Suprapubic skin (tissue), 4 donors: ENCODE results near the gene GET3. TPM values are rescaled to one million over a fixed set of nuclear protein-coding genes. Genes with fewer than 3 reads are reported as not detected.

ENCODE experiments used
- DNase-seq, 2 donors: peaks; one replicate each; pipeline ENCODE4 v3.0.0-alpha.2; 2019; ENCODE audit warnings: low spot score in 2 of 2
- H3K27ac ChIP-seq: fragments of 200-600 bp; sonication (generic); one replicate; pipeline ENCODE4 v1.5.1; 2019
- H3K27me3 ChIP-seq: fragments of 200-600 bp; sonication (generic); one replicate; pipeline ENCODE4 v1.5.1; 2019
- H3K36me3 ChIP-seq: fragments of 200-600 bp; sonication (generic); one replicate; pipeline ENCODE4 v1.5.1; 2019
- H3K4me1 ChIP-seq: fragments of 200-600 bp; sonication (generic); one replicate; pipeline ENCODE4 v1.5.1; 2019
- H3K4me3 ChIP-seq: fragments of 200-600 bp; sonication (generic); one replicate; pipeline ENCODE4 v1.5.1; 2019; ENCODE audit warnings: mild to moderate bottlenecking
- H3K9me3 ChIP-seq: fragments of 200-600 bp; sonication (generic); one replicate; pipeline ENCODE4 v1.5.1; 2019
- EP300 ChIP-seq: sonication (generic); formaldehyde crosslinking; IDR thresholded peaks from one replicate; pipeline ENCODE4 v1.6.1; 2017; ENCODE audit warnings: antibody characterized with exemption
- POLR2A ChIP-seq, 2 donors: fragments of 450-650 bp; IDR thresholded peaks; one replicate each; pipeline ENCODE4 v1.6.1; 2017; ENCODE audit warnings: antibody characterized with exemption in 2 of 2, mild to moderate bottlenecking in 2 of 2, moderate library complexity in 2 of 2
- POLR2AphosphoS5 ChIP-seq, 3 donors: sonication (generic); formaldehyde crosslinking; IDR thresholded peaks; one replicate each; pipeline ENCODE4 v1.6.1; 2017; ENCODE audit warnings: antibody characterized with exemption in 3 of 3
- WGBS: methylation state at CpG from one replicate; pipeline ENCODE4 v1.1.5; 2018; 5-methylcytosine and 5-hydroxymethylcytosine counted together
- total RNA-seq, 4 donors: library from RNA; depleted of rRNA; stranded (reverse); fragments of >200 nt; gene quantifications; one replicate each; pipeline ENCODE4 v1.1.0, GENCODE V29; 2016
- TF ChIP-seq, protein P1 (sequence below), 2 donors: fragments of 200-600 bp in 1 of 2; fragments of 450-650 bp in 1 of 2; sonication (generic) in 1 of 2; IDR thresholded peaks; one replicate each; pipeline ENCODE4 v1.5.1; 2016 to 2019; ENCODE audit warnings: antibody characterized with exemption in 2 of 2, mild to moderate bottlenecking in 1 of 2, moderate library complexity in 1 of 2

GET3 gene
- total RNA-seq, 4 donors from 2014 or later, result 26.2 to 63.6 (median 56.9) TPM

DNA sequence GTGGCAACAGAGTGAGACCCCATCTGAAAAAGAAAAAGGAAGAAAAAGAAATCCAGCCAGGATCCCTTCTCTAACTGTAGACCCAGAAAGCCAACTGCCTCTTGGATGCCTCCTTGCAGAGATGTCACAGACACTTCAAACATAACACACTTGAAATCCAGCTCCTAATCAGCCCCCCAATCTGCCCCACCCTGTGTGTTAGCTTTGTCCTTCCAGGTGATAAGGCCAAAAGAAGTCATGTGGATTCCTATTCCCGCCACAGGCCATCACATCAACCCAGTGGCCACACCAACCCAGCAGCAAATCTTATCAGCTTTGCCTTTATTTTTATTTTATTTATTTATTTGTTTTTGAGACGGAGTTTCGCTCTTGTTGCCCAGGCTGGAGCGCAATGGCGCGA lies 22.4 kb downstream of the GET3 start:
- Histone ChIP-seq H3K27me3 (no peaks in the 10 kb centered on the region), H3K27ac (no peak overlapping the region), H3K9me3 (no peaks in the 10 kb centered on the region), H3K36me3 (peaks cover 18% of the 10 kb centered on the region), H3K4me3 (no peak overlapping the region), H3K4me1 (peaks cover 12% of the 10 kb centered on the region)
- no peak for DNase-seq
- TF ChIP-seq POLR2AphosphoS5 (IDR thresholded peaks at IDR 0.05), result no peak
- TF ChIP-seq POLR2A (IDR thresholded peaks at IDR 0.05), result no peak
- TF ChIP-seq, protein P1, sequence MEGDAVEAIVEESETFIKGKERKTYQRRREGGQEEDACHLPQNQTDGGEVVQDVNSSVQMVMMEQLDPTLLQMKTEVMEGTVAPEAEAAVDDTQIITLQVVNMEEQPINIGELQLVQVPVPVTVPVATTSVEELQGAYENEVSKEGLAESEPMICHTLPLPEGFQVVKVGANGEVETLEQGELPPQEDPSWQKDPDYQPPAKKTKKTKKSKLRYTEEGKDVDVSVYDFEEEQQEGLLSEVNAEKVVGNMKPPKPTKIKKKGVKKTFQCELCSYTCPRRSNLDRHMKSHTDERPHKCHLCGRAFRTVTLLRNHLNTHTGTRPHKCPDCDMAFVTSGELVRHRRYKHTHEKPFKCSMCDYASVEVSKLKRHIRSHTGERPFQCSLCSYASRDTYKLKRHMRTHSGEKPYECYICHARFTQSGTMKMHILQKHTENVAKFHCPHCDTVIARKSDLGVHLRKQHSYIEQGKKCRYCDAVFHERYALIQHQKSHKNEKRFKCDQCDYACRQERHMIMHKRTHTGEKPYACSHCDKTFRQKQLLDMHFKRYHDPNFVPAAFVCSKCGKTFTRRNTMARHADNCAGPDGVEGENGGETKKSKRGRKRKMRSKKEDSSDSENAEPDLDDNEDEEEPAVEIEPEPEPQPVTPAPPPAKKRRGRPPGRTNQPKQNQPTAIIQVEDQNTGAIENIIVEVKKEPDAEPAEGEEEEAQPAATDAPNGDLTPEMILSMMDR (IDR thresholded peaks at IDR 0.05), result no peak
- TF ChIP-seq EP300, result no peak
- 90% methylated on average over 6 of the region's 6 CpGs for WGBS

DNA sequence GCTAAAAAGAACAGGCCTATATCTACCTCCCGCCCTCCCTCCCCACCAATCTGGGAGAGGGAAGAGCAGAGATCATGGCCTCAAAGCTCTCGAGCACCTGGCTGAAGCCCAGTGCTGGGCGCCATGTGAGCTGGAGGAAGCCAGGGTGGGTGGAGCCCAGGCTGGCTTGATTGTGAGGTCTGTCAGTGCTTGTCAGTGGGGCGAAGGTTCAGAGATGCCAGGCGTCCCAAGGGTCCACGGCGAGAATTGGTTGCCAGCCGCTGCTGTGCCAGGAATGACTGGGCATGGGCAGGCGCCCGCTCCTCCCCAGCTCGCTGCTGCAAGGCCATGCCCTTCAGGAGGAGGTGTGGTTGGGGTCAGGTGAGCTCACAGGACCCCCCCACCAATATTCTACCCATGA lies 25.8 kb downstream of the GET3 start:
- TF ChIP-seq, protein P1 (IDR thresholded peaks at IDR 0.05), result no peak
- TF ChIP-seq POLR2AphosphoS5 (IDR thresholded peaks at IDR 0.05) (no peak), EP300 (no peak), POLR2A (IDR thresholded peaks at IDR 0.05) (no peak)
- peaks cover 36% of the 10 kb centered on the region for H3K36me3 ChIP-seq

DNA sequence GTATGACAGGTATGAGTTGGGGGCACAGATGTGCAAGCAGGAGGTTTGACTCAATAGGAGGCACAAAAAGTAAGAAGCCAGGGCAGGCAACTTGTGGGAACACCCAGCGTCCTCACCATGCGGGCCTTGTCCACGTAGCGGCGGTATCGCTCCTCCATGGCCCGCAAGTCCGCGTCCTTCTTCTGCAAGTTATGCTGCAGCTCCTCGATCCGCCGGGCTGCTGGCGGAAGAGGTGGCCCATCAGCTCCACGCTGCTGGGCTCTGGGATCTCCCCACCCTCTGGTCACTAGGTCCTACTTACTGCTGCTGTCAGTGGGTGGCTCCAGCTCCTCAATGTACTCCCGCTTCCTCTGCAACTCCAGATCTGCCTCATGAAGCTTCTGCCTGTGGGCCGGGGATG lies 27.4 kb downstream of the GET3 start:
- no peak for DNase-seq
- 96% methylated on average over 16 of the region's 16 CpGs for WGBS
- Histone ChIP-seq H3K9me3 (no peaks in the 10 kb centered on the region), H3K36me3 (peaks cover 38% of the 10 kb centered on the region), H3K27ac (no peak overlapping the region), H3K4me3 (no peak overlapping the region), H3K4me1 (no peaks in the 10 kb centered on the region), H3K27me3 (no peaks in the 10 kb centered on the region)
- TF ChIP-seq POLR2A (IDR thresholded peaks at IDR 0.05) (no peak), EP300 (no peak), POLR2AphosphoS5 (IDR thresholded peaks at IDR 0.05) (no peak)
- TF ChIP-seq, protein P1 (IDR thresholded peaks at IDR 0.05), result no peak

More for the DNA sequence above, 25.8 kb downstream of the GET3 start:
- Histone ChIP-seq H3K27ac (no peak overlapping the region), H3K27me3 (no peaks in the 10 kb centered on the region), H3K4me1 (peaks cover under 1% of the 10 kb centered on the region), H3K4me3 (no peak overlapping the region), H3K9me3 (no peaks in the 10 kb centered on the region)
- 84% methylated on average over 8 of the region's 11 CpGs for WGBS
- DNase-seq, result no peak

DNA sequence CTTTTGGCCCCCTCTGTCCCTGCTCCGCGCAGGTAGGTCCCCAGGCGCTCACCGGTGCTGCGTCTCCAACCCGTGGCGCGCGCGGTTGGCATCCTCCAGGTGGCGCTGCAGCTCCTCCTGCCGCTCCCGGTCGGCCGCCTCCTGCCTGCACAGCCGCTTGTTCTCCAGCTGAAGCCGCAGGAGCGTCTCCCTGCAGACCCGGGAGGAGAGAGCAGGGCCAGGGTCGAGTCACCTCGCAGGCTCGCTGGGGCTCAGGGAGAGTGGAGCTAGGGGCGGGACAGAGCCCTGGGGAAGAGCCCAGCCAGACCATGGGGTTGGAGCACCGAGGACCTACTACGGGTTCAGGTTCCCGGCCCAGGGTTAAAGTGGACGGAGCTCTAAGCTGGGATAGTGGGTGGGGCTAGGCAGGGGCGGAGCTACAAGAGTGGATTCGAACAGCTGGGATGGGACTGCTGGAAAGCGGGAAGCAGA lies 28.8 kb downstream of the GET3 start:
- DNase-seq, result peak in 1 of 2 donors; percentile 92
- Histone ChIP-seq H3K4me1 (peaks cover 3% of the 10 kb centered on the region), H3K27ac (no peak overlapping the region), H3K9me3 (no peaks in the 10 kb centered on the region), H3K4me3 (peak overlapping the region; percentile 33), H3K36me3 (peaks cover 52% of the 10 kb centered on the region), H3K27me3 (no peaks in the 10 kb centered on the region)
- under 1% methylated on average over 16 of the region's 30 CpGs for WGBS
- TF ChIP-seq, protein P1 (IDR thresholded peaks at IDR 0.05), result peak; percentile 83 to 86
- TF ChIP-seq POLR2A (IDR thresholded peaks at IDR 0.05) (no peak), EP300 (no peak), POLR2AphosphoS5 (IDR thresholded peaks at IDR 0.05) (no peak)

DNA sequence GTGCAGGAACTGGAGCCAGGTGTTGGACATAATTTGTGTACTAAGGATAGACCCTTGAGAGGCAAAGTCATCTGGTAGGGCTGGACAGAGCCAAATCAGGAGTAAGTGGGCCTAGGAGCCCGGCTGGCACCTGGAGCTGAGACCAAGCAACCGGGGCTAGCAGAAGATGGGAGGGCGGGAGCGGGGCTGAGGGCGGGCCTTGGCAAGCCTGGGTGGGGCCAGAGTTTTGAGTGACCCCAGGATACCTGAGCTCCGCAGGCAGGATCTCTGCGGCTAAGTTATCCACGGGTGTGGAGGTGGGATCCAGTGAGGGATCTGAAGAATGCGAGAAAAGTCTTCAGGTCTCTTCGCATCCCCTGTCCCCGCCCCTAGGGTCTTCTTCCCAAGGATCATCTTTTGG lies 29.9 kb downstream of the GET3 start:
- peaks cover 3% of the 10 kb centered on the region for H3K4me1 ChIP-seq
- H3K36me3 ChIP-seq, result peaks cover 55% of the 10 kb centered on the region
- H3K27ac ChIP-seq, result no peak overlapping the region
- 89% methylated on average over 11 of the region's 11 CpGs for WGBS
- H3K27me3 ChIP-seq, result no peaks in the 10 kb centered on the region
- no peak for TF ChIP-seq POLR2AphosphoS5 (IDR thresholded peaks at IDR 0.05)
- TF ChIP-seq, protein P1 (IDR thresholded peaks at IDR 0.05), result no peak
- TF ChIP-seq POLR2A (IDR thresholded peaks at IDR 0.05), result no peak
- TF ChIP-seq EP300, result no peak
- H3K9me3 ChIP-seq, result no peaks in the 10 kb centered on the region
- H3K4me3 ChIP-seq, result no peak overlapping the region
- DNase-seq, result no peak
